Endothelial cell (in vitro differentiated cells): ENCODE measurements around the gene STAG1. TPM values are rescaled to one million over a fixed set of nuclear protein-coding genes. Genes with fewer than 3 reads are reported as not detected.

Experiments
- DNase-seq: peaks from one replicate; pipeline ENCODE4 v3.0.0; 2021; ENCODE audit warnings: low spot score
- H3K27ac Mint-ChIP-seq: one replicate; pipeline ENCODE4 v1.8.0; 2021; ENCODE audit warnings: mixed read lengths, inconsistent platforms; ENCODE audit not compliant: unreplicated experiment
- H3K27me3 Mint-ChIP-seq: one replicate; pipeline ENCODE4 v1.8.0; 2021; ENCODE audit warnings: mild to moderate bottlenecking, moderate library complexity, mixed read lengths, inconsistent platforms; ENCODE audit not compliant: unreplicated experiment
- H3K36me3 Mint-ChIP-seq: one replicate; pipeline ENCODE4 v1.8.0; 2021; ENCODE audit warnings: mild to moderate bottlenecking, low read depth, mixed read lengths, inconsistent platforms; ENCODE audit not compliant: unreplicated experiment
- H3K4me1 Mint-ChIP-seq: one replicate; pipeline ENCODE4 v1.8.0; 2021; ENCODE audit warnings: mild to moderate bottlenecking, mixed read lengths, inconsistent platforms; ENCODE audit not compliant: unreplicated experiment
- H3K4me3 Mint-ChIP-seq: one replicate; pipeline ENCODE4 v1.8.0; 2021; ENCODE audit warnings: mild to moderate bottlenecking, mixed read lengths, inconsistent platforms; ENCODE audit not compliant: unreplicated experiment
- H3K9me3 Mint-ChIP-seq: one replicate; pipeline ENCODE4 v1.8.0; 2021; ENCODE audit warnings: mixed read lengths, inconsistent platforms; ENCODE audit not compliant: unreplicated experiment
- CTCF ChIP-seq: fragments of 200-600 bp; sonication (generic); IDR thresholded peaks from one replicate; pipeline ENCODE4 v1.5.0; 2021; ENCODE audit warnings: antibody characterized with exemption; ENCODE audit not compliant: unreplicated experiment
- total RNA-seq: library from RNA; stranded (reverse); fragmentation: NEBNext Ultra II Directional; extraction: Animal tissue kit (Norgen Biotek cat#: 25700); gene quantifications from one replicate; pipeline ENCODE4 v1.2.1, GENCODE V29; 2021; ENCODE audit not compliant: unreplicated experiment

Gene STAG1
- total RNA-seq, 1 donor from 2014 or later, result 30.0 TPM

GRCh38 chr3:136708333-136708985 is 43.7 kb downstream of the STAG1 start:
- Mint-ChIP-seq H3K4me3 (no peak overlapping the region), H3K4me1 (no peaks in the 10 kb centered on the region), H3K27me3 (no peaks in the 10 kb centered on the region), H3K9me3 (no peaks in the 10 kb centered on the region), H3K27ac (no peak overlapping the region), H3K36me3 (peaks cover 3% of the 10 kb centered on the region)
- TF ChIP-seq CTCF, result no peak
- no peak for DNase-seq

- Mint-ChIP-seq H3K36me3 (no peaks in the 10 kb centered on the region), H3K27ac (no peak overlapping the region), H3K4me3 (no peak overlapping the region)
These were observed 48.7 kb downstream of the STAG1 start for GRCh38 chr3:136703429-136703828.

GRCh38 chr3:136699271-136699828 is 52.8 kb downstream of the STAG1 start:
- no peak for DNase-seq
- no peak for TF ChIP-seq CTCF
- Mint-ChIP-seq H3K36me3 (peaks cover 4% of the 10 kb centered on the region), H3K9me3 (no peaks in the 10 kb centered on the region), H3K27me3 (no peaks in the 10 kb centered on the region), H3K27ac (no peak overlapping the region), H3K4me1 (peaks cover 3% of the 10 kb centered on the region), H3K4me3 (no peak overlapping the region)

More at GRCh38 chr3:136703429-136703828, 48.7 kb downstream of the STAG1 start:
- DNase-seq, result no peak
- no peak for TF ChIP-seq CTCF
- no peaks in the 10 kb centered on the region for H3K27me3 Mint-ChIP-seq
- H3K9me3 Mint-ChIP-seq, result no peaks in the 10 kb centered on the region
- peaks cover 3% of the 10 kb centered on the region for H3K4me1 Mint-ChIP-seq

- TF ChIP-seq CTCF, result peak; percentile 39
- DNase-seq, result no peak
- H3K27ac Mint-ChIP-seq, result no peak overlapping the region
- H3K4me1 Mint-ChIP-seq, result peaks cover 3% of the 10 kb centered on the region
- no peaks in the 10 kb centered on the region for H3K9me3 Mint-ChIP-seq
- no peak overlapping the region for H3K4me3 Mint-ChIP-seq
- peaks cover 8% of the 10 kb centered on the region for H3K36me3 Mint-ChIP-seq
- H3K27me3 Mint-ChIP-seq, result no peaks in the 10 kb centered on the region
These were observed 53.8 kb downstream of the STAG1 start for GRCh38 chr3:136698361-136698760.

- Mint-ChIP-seq H3K27ac (no peak overlapping the region), H3K9me3 (no peaks in the 10 kb centered on the region), H3K27me3 (no peaks in the 10 kb centered on the region), H3K4me3 (no peak overlapping the region), H3K36me3 (peaks cover 16% of the 10 kb centered on the region), H3K4me1 (peaks cover 3% of the 10 kb centered on the region)
- no peak for TF ChIP-seq CTCF
- no peak for DNase-seq
These were observed 55.4 kb downstream of the STAG1 start for GRCh38 chr3:136696797-136697196.
